ENCODE data around the gene CD101. TPM values are rescaled to one million over a fixed set of nuclear protein-coding genes. Genes with fewer than 3 reads are reported as not detected.

Gene CD101
- total RNA-seq, 1 donor from 2014 or later, result 0.08 TPM

DNA sequence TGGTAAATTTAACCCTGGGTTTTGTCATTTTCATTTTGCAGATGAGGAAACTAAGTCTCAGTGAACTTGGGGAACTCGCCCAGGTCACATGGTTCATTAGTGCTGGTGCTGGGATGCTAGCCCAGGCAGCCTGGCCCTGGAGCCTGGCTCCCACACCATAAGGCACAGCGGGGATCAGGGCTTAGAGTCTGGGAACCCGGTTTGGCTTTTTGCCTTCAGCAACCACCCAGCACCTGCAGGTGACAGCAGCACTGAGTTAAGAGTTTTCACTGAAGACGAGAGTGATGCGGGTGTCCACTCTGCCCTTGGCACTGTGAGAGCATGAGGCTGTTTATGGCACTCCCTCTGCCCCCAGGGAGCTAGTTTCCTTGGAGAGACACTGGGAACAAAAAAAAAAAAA, 18.4 kb upstream of the CD101 start:
- no peak for DNase-seq (ENCODE audit: low read depth)
- H3K36me3 ChIP-seq (ENCODE audit: control insufficient read depth, insufficient read depth, low read length), result no peaks in the 10 kb centered on the region
- H3K4me3 ChIP-seq (ENCODE audit: low read depth, low read length), result no peak overlapping the region
- no peaks in the 10 kb centered on the region for H3K27me3 ChIP-seq (ENCODE audit: control insufficient read depth, insufficient read depth, low read length)
- TF ChIP-seq, protein P1, sequence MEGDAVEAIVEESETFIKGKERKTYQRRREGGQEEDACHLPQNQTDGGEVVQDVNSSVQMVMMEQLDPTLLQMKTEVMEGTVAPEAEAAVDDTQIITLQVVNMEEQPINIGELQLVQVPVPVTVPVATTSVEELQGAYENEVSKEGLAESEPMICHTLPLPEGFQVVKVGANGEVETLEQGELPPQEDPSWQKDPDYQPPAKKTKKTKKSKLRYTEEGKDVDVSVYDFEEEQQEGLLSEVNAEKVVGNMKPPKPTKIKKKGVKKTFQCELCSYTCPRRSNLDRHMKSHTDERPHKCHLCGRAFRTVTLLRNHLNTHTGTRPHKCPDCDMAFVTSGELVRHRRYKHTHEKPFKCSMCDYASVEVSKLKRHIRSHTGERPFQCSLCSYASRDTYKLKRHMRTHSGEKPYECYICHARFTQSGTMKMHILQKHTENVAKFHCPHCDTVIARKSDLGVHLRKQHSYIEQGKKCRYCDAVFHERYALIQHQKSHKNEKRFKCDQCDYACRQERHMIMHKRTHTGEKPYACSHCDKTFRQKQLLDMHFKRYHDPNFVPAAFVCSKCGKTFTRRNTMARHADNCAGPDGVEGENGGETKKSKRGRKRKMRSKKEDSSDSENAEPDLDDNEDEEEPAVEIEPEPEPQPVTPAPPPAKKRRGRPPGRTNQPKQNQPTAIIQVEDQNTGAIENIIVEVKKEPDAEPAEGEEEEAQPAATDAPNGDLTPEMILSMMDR (IDR thresholded peaks at IDR 0.05; ENCODE audit: insufficient read depth, low read length, poor library complexity, severe bottlenecking), result no peak

DNA sequence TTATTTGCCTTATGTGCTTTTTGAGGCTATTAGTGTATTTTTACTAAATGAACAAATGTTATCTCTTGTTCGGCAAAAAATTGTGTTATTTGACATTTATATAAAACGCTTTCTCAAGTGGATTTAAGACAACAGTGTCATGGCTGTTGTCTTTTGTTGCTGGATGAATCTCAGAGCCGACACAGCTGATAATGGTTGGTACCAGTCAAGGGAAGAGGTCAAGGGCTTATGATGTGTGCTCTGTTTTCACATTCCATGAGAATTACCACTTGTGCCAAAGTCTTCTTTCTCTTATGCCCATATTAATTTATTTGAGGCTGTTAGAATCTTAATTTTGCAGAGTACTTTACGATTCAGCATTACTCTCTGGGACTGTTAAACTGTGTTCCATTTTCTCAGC, 17.9 kb upstream of the CD101 start:
- no peaks in the 10 kb centered on the region for H3K36me3 ChIP-seq (ENCODE audit: control insufficient read depth, insufficient read depth, low read length)
- TF ChIP-seq, protein P1 (IDR thresholded peaks at IDR 0.05; ENCODE audit: insufficient read depth, low read length, poor library complexity, severe bottlenecking), result no peak

DNA sequence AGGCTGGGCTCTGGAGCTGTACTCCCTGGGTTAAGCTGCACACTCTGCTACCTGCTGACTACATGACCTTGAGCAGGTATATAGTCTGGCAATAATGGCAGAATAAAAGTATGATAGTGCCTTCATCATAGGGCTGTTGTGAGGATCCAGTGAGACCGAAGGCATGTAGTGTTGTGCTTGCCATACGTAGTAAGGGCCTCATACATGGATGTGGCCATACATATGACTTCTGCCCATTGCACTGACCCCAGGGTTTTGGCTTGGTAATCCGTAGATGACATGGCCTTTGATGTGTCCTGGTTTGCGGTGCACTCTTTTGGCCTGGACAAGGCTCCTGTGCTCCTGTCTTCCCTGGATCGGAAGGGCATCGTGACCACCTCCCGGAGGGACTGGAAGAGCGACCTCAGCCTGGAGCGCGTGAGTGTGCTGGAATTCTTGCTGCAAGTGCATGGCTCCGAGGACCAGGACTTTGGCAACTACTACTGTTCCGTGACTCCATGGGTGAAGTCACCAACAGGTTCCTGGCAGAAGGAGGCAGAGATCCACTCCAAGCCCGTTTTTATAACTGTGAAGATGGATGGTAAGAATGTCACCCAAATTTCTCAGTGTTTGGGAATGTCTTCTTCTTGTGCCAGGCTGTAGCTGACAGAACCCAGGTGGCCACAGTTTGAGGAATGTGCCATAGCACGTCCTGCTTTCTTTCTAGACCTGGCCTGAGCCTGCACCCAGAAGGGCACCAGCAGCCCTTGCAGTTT, 17.0 kb upstream of the CD101 start:
- TF ChIP-seq, protein P1 (IDR thresholded peaks at IDR 0.05; ENCODE audit: insufficient read depth, low read length, poor library complexity, severe bottlenecking), result no peak
- Histone ChIP-seq H3K36me3 (ENCODE audit: control insufficient read depth, insufficient read depth, low read length) (no peaks in the 10 kb centered on the region), H3K27me3 (ENCODE audit: control insufficient read depth, insufficient read depth, low read length) (no peaks in the 10 kb centered on the region), H3K4me3 (ENCODE audit: low read depth, low read length) (no peak overlapping the region)
- no peak for DNase-seq (ENCODE audit: low read depth)

More for the DNA sequence above, 17.9 kb upstream of the CD101 start:
- H3K4me3 ChIP-seq (ENCODE audit: low read depth, low read length), result no peak overlapping the region
- DNase-seq (ENCODE audit: low read depth), result no peak
- no peaks in the 10 kb centered on the region for H3K27me3 ChIP-seq (ENCODE audit: control insufficient read depth, insufficient read depth, low read length)

DNA sequence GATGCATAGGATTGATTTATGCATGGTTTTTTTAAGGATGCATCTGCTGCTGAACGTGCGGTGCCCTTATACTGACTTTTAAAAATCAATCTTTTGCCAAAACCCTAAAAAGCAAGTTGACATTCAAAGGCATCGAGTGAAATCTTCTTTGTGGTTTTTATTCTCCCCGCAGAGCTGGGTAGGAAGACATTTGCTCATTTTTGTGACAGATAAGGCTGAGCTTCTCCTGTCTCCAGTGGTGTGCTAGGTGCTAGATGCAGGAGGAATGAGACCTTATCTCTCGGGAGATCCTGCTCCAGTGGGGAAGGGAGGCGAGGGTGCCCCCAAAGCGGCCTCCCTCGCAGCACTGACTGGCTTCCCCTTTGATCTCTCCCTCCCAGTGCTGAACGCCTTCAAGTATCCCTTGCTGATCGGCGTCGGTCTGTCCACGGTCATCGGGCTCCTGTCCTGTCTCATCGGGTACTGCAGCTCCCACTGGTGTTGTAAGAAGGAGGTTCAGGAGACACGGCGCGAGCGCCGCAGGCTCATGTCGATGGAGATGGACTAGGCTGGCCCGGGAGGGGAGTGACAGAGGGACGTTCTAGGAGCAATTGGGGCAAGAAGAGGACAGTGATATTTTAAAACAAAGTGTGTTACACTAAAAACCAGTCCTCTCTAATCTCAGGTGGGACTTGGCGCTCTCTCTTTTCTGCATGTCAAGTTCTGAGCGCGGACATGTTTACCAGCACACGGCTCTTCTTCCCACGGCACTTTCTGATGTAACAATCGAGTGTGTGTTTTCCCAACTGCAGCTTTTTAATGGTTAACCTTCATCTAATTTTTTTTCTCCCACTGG, 14.9 kb upstream of the CD101 start:
- no peaks in the 10 kb centered on the region for H3K36me3 ChIP-seq (ENCODE audit: control insufficient read depth, insufficient read depth, low read length)
- TF ChIP-seq, protein P1 (IDR thresholded peaks at IDR 0.05; ENCODE audit: insufficient read depth, low read length, poor library complexity, severe bottlenecking), result no peak

DNA sequence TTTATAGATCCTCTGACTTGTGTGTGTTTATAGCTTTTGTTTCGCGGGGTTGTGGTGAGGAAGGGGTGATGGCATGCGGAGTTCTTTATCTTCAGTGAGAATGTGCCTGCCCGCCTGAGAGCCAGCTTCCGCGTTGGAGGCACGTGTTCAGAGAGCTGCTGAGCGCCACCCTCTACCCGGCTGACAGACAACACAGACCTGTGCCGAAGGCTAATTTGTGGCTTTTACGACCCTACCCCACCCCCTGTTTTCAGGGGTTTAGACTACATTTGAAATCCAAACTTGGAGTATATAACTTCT, 14.4 kb upstream of the CD101 start:
- H3K27me3 ChIP-seq (ENCODE audit: control insufficient read depth, insufficient read depth, low read length), result no peaks in the 10 kb centered on the region
- TF ChIP-seq, protein P1 (IDR thresholded peaks at IDR 0.05; ENCODE audit: insufficient read depth, low read length, poor library complexity, severe bottlenecking), result no peak
- H3K4me3 ChIP-seq (ENCODE audit: low read depth, low read length), result no peak overlapping the region
- no peaks in the 10 kb centered on the region for H3K36me3 ChIP-seq (ENCODE audit: control insufficient read depth, insufficient read depth, low read length)
- no peak for DNase-seq (ENCODE audit: low read depth)

More for the DNA sequence above, 14.9 kb upstream of the CD101 start:
- Histone ChIP-seq H3K4me3 (ENCODE audit: low read depth, low read length) (no peak overlapping the region), H3K27me3 (ENCODE audit: control insufficient read depth, insufficient read depth, low read length) (no peaks in the 10 kb centered on the region)
- no peak for DNase-seq (ENCODE audit: low read depth)

Data from kidney epithelial cell (primary cell).